Effector CD8-positive, alpha-beta T cell (primary cell): ENCODE results near the gene SLC2A1.
"Not testable (repeated sequence)": the region's sequence is repeated elsewhere in the genome, so short reads cannot be mapped to it uniquely, and the experiment has no call there.

ENCODE experiments used
- DNase-seq: peaks from one replicate; lab custom pipeline; 2025; lab: John Stamatoyannopoulos, UW

SLC2A1 gene

GRCh38 chr1:42899960-42900359, 58.7 kb downstream of the SLC2A1 start:
- not testable (repeated sequence) for DNase-seq

DNA sequence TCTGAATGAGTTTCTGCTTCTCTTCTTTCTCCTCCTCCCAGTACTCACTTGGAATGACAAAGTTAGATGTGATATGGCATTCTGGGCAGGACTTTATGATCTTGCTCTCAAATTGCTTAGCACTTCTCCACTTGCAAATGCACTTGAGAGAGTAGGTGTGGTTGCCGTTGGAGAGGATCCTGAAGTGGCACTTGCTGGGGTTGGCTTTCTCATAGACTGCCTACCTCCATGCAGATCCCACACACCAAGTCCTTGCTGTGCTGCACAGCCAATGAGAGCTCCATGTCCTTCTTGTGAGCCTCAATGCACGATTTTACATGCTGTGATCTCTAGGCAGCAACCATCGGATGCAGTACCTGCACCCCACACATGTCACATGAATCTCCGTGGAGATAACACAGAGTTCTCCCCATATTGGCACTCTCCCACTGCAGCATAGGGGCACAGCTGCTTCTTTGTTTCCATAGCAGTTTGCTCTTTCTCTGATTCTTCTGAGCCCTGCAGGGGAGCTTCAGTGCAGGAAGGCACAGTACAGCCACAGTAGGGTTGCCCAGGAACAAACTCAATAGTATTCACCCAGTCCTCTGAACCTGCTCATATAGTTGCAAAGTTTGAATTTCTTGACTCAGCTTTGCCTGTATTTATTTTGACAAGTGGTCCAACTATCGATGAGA, 67.1 kb downstream of the SLC2A1 start:
- no peak for DNase-seq

GRCh38 chr1:42889264-42889663, 69.4 kb downstream of the SLC2A1 start:
- DNase-seq, result no peak

GRCh38 chr1:42888013-42888633, 70.5 kb downstream of the SLC2A1 start:
- no peak for DNase-seq

- no peak for DNase-seq
Observed at GRCh38 chr1:42887366-42887765, 71.3 kb downstream of the SLC2A1 start.

GRCh38 chr1:42886800-42887199, 71.9 kb downstream of the SLC2A1 start:
- DNase-seq, result no peak

- DNase-seq, result no peak
Observed at GRCh38 chr1:42886046-42886739, 72.5 kb downstream of the SLC2A1 start.

DNA sequence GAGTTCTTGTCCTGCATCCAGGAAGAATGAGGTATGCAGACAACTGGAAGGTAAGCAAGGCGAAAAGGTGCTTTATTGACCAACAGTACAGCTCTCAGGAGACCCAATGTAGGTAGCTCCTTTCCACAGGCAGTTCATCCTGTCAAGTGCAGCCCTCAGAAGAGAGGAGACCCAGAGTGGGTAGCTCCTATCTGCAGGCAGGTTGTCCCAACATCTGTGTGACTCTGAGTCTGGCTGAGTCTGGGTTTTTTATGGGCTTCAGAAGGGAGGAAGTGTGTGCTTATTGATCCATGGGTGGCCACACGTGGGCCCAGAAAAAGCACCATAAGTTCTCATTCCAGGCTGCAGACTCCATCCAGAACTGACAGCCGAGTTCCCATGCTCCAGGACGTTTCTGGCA, 78.3 kb downstream of the SLC2A1 start:
- no peak for DNase-seq

DNA sequence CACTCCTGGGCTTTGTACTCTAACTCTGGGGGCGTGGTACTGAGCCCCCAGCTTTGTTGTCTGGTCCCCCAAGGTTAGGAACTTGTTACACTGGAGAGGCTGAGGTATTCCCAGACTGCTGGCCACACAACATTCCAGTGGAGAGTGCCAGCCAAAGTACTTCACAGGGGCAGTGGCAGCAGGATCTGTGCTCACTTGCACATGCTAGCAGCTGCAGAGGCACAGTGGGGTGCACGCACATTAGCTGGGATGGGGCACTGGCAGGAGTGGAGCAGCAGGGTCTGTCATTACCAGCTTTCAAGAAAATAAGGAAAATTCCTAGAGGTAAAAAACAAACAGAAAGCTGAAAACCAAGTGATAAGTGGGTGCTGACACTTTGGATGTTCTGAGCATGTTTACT, 81.3 kb downstream of the SLC2A1 start:
- no peak for DNase-seq

- no peak for DNase-seq
Observed at GRCh38 chr1:42876009-42876408, 82.7 kb downstream of the SLC2A1 start.
